SK-N-DZ (cell line): ENCODE results near the gene IL20.

Experiments used
- DNase-seq: peaks from one replicate; pipeline ENCODE4 v3.0.0-alpha.2; 2015; ENCODE audit warnings: low spot score

Gene IL20

GRCh38 chr1:206902702-206903101 is 37.3 kb downstream of the IL20 start:
- DNase-seq = no peak

- no peak for DNase-seq
Observed at GRCh38 chr1:206903687-206904086, 38.3 kb downstream of the IL20 start.

- no peak for DNase-seq
Observed at GRCh38 chr1:206904423-206905142, 39.2 kb downstream of the IL20 start.

- no peak for DNase-seq
Observed at GRCh38 chr1:206905295-206906164, 40.1 kb downstream of the IL20 start.

GRCh38 chr1:206907304-206907991 is 42.0 kb downstream of the IL20 start:
- DNase-seq = peak; percentile 26

GRCh38 chr1:206908038-206908437 is 42.6 kb downstream of the IL20 start:
- DNase-seq = no peak

- no peak for DNase-seq
Observed at GRCh38 chr1:206909161-206909882, 43.9 kb downstream of the IL20 start.

GRCh38 chr1:206909883-206910318 is 44.5 kb downstream of the IL20 start:
- no peak for DNase-seq

- DNase-seq = peak; percentile 15
Observed at GRCh38 chr1:206911064-206911663, 45.7 kb downstream of the IL20 start.

GRCh38 chr1:206912445-206913095 is 47.1 kb downstream of the IL20 start:
- peak; percentile 65 for DNase-seq

- DNase-seq = no peak
Observed at GRCh38 chr1:206913766-206914537, 48.5 kb downstream of the IL20 start.

- DNase-seq = no peak
Observed at GRCh38 chr1:206915030-206915735, 49.8 kb downstream of the IL20 start.

GRCh38 chr1:206916000-206916709 is 50.7 kb downstream of the IL20 start:
- DNase-seq = no peak

- no peak for DNase-seq
Observed at GRCh38 chr1:206918076-206918475, 52.7 kb downstream of the IL20 start.
